ENCODE results near the gene ZNF438. TPM values are rescaled to one million over a fixed set of nuclear protein-coding genes. Genes with fewer than 3 reads are reported as not detected.

Gene ZNF438
- total and polyA plus RNA-seq, 7 donors, result 3.9 to 18.9 (median 11.9) TPM

- peaks cover 0 to 32% (median 22%) of the 10 kb centered on the region in 4 donors for H3K4me1 ChIP-seq
- WGBS, 2 donors, result 66 to 70% methylated on average over 3 of the region's 3 CpGs
- TF ChIP-seq EP300 (IDR thresholded peaks at IDR 0.05) (no peak), POLR2AphosphoS5 (IDR thresholded peaks at IDR 0.05) (no peak), POLR2A (IDR thresholded peaks at IDR 0.05) (no peak), CTCF (IDR thresholded peaks at IDR 0.05) (no peak)
- no peak overlapping the region for H3K4me3 ChIP-seq
- no peaks in the 10 kb centered on the region for H3K36me3 ChIP-seq
- no peaks in the 10 kb centered on the region for H3K9me3 ChIP-seq
- peak overlapping the region in 3 of 4 donors; percentile 10 to 36 (median 21) for H3K27ac ChIP-seq
- intact Hi-C loops (cut with DNase I), result no loop called here
- H3K27me3 ChIP-seq, result no peaks in the 10 kb centered on the region
- DNase-seq, result no peak
Observed at GRCh38 chr10:31011665-31012022, 20.0 kb downstream of the ZNF438 start.

GRCh38 chr10:31011017-31011664 lies 20.5 kb downstream of the ZNF438 start:
- no peaks in the 10 kb centered on the region for H3K27me3 ChIP-seq
- WGBS, 2 donors, result 54 to 78% methylated on average over 8 of the region's 8 CpGs
- intact Hi-C loops (cut with DNase I), result no loop called here
- no peak overlapping the region for H3K4me3 ChIP-seq
- H3K36me3 ChIP-seq, result no peaks in the 10 kb centered on the region
- TF ChIP-seq EP300 (IDR thresholded peaks at IDR 0.05) (no peak), POLR2AphosphoS5 (IDR thresholded peaks at IDR 0.05) (no peak), CTCF (IDR thresholded peaks at IDR 0.05) (no peak), POLR2A (IDR thresholded peaks at IDR 0.05) (no peak)
- H3K4me1 ChIP-seq, result peaks cover 0 to 36% (median 22%) of the 10 kb centered on the region in 4 donors
- no peak for DNase-seq
- H3K9me3 ChIP-seq, result no peaks in the 10 kb centered on the region
- peak overlapping the region in 3 of 4 donors; percentile 10 to 36 (median 21) for H3K27ac ChIP-seq

GRCh38 chr10:31010062-31010461 lies 21.6 kb downstream of the ZNF438 start:
- DNase-seq, result no peak
- WGBS, 2 donors, result 91 to 95% methylated on average over 2 of the region's 2 CpGs
- Histone ChIP-seq H3K36me3 (no peaks in the 10 kb centered on the region), H3K27ac (no peak overlapping the region), H3K9me3 (no peaks in the 10 kb centered on the region), H3K27me3 (no peaks in the 10 kb centered on the region), H3K4me1 (peaks cover 0 to 39% (median 24%) of the 10 kb centered on the region in 4 donors), H3K4me3 (no peak overlapping the region)
- intact Hi-C loops (cut with DNase I), result no loop called here
- TF ChIP-seq POLR2A (IDR thresholded peaks at IDR 0.05) (no peak), POLR2AphosphoS5 (IDR thresholded peaks at IDR 0.05) (no peak)

- no peak for TF ChIP-seq EP300 (IDR thresholded peaks at IDR 0.05)
- Histone ChIP-seq H3K27me3 (no peaks in the 10 kb centered on the region), H3K36me3 (no peaks in the 10 kb centered on the region), H3K4me1 (peaks cover 0 to 40% (median 17%) of the 10 kb centered on the region in 4 donors), H3K27ac (peak overlapping the region in 2 of 4 donors; percentile 47 to 80), H3K4me3 (no peak overlapping the region), H3K9me3 (no peaks in the 10 kb centered on the region)
- intact Hi-C loops (cut with DNase I), result no loop called here
- 98 to 100% methylated on average over 1 of the region's 1 CpG for WGBS, 2 donors
- DNase-seq, result no peak
Observed at GRCh38 chr10:31005895-31006294, 25.8 kb downstream of the ZNF438 start.

GRCh38 chr10:31004611-31005193 lies 27.0 kb downstream of the ZNF438 start:
- peak overlapping the region in 1 of 4 donors; percentile 43 for H3K27ac ChIP-seq
- no peaks in the 10 kb centered on the region for H3K27me3 ChIP-seq
- DNase-seq, result no peak
- 83 to 90% methylated on average over 3 of the region's 3 CpGs for WGBS, 2 donors
- no peaks in the 10 kb centered on the region for H3K36me3 ChIP-seq
- H3K4me1 ChIP-seq, result peaks cover 0 to 41% (median 17%) of the 10 kb centered on the region in 4 donors
- H3K4me3 ChIP-seq, result no peak overlapping the region
- no peaks in the 10 kb centered on the region for H3K9me3 ChIP-seq
- no peak for TF ChIP-seq EP300 (IDR thresholded peaks at IDR 0.05)
- TF ChIP-seq CTCF (IDR thresholded peaks at IDR 0.05), result no peak
- no peak for TF ChIP-seq POLR2A (IDR thresholded peaks at IDR 0.05)
- no peak for TF ChIP-seq POLR2AphosphoS5 (IDR thresholded peaks at IDR 0.05)
- intact Hi-C loops (cut with DNase I), result no loop called here

Measured in sigmoid colon (tissue), 7 donors.